ENCODE results near the gene KDM7A. TPM values are rescaled to one million over a fixed set of nuclear protein-coding genes. Genes with fewer than 3 reads are reported as not detected.

KDM7A gene
- total RNA-seq, 1 experiment from 2014 or later: 6.6 TPM

- no peak overlapping the region for H2BK12ac ChIP-seq (ENCODE audit: insufficient read length, low read depth, low read length)
- H4K91ac ChIP-seq (ENCODE audit: insufficient read length, low read depth, low read length): no peak overlapping the region
- no peak overlapping the region for H2BK5ac ChIP-seq (ENCODE audit: insufficient read length, low read length)
- no peaks in the 10 kb centered on the region for H3K79me1 ChIP-seq (ENCODE audit: insufficient read depth, low read depth, low read length, poor library complexity, severe bottlenecking)
- no peak overlapping the region for H2BK120ac ChIP-seq (ENCODE audit: low read depth, low read length, poor library complexity, severe bottlenecking)
- no peaks in the 10 kb centered on the region; the same call in 1 of the 2 replicates for H3K27me3 ChIP-seq (ENCODE audit: insufficient read depth, low read length)
- no peak overlapping the region for H3K14ac ChIP-seq (ENCODE audit: insufficient read depth, low read length)
- H3T11ph ChIP-seq (ENCODE audit: low read length): no peak overlapping the region
- no peaks in the 10 kb centered on the region for H3K23me2 ChIP-seq (ENCODE audit: insufficient read length, low read depth, low read length, poor library complexity, severe bottlenecking)
- no peak overlapping the region for H3K56ac ChIP-seq (ENCODE audit: insufficient read length, low read depth, low read length)
- DNase-seq: no peak
- Mint-ChIP-seq H3K27ac (no peak overlapping the region; a peak in 1 of 7 replicates), H3K9me3 (peaks cover 0 to under 1% of the 10 kb centered on the region in 2 experiments; a peak in 1 of 5 replicates), H3K4me1 (peaks cover 2 to 6% of the 10 kb centered on the region in 2 experiments; a peak in 3 of 4 replicates), H3K27me3 (ENCODE audit: low read depth) (peaks cover 6% of the 10 kb centered on the region), H3K4me3 (no peak overlapping the region), H3K36me3 (ENCODE audit: insufficient read depth in 1 of 3, low read depth in 3 of 3) (no peaks in the 10 kb centered on the region)
- no peak overlapping the region for H2AK5ac ChIP-seq (ENCODE audit: insufficient read length, low read length)
- no peak overlapping the region for H2BK15ac ChIP-seq (ENCODE audit: low read depth, low read length)
- no peak overlapping the region for H3K9ac ChIP-seq (ENCODE audit: extremely low read depth, insufficient read length, low read length)
- H3K79me2 ChIP-seq (ENCODE audit: insufficient read depth, low read length): no peaks in the 10 kb centered on the region
- H3K4ac ChIP-seq (ENCODE audit: low read depth, low read length): no peak overlapping the region
- H3K23ac ChIP-seq (ENCODE audit: insufficient read length, low read depth, low read length): no peak overlapping the region
- no peak overlapping the region for H4K8ac ChIP-seq (replicated peaks; ENCODE audit: insufficient read length, low read depth, low read length)
- no peak overlapping the region for H3K4me2 ChIP-seq (ENCODE audit: insufficient read depth, insufficient read length, low read length)
- H3K18ac ChIP-seq (ENCODE audit: insufficient read length, low read depth, low read length): no peak overlapping the region
- no peaks in the 10 kb centered on the region for H4K20me1 ChIP-seq (ENCODE audit: control insufficient read depth, insufficient read depth, insufficient read length)
- no peak overlapping the region for H4K5ac ChIP-seq (ENCODE audit: insufficient read length, low read depth, low read length)
- TF ChIP-seq, protein P1, sequence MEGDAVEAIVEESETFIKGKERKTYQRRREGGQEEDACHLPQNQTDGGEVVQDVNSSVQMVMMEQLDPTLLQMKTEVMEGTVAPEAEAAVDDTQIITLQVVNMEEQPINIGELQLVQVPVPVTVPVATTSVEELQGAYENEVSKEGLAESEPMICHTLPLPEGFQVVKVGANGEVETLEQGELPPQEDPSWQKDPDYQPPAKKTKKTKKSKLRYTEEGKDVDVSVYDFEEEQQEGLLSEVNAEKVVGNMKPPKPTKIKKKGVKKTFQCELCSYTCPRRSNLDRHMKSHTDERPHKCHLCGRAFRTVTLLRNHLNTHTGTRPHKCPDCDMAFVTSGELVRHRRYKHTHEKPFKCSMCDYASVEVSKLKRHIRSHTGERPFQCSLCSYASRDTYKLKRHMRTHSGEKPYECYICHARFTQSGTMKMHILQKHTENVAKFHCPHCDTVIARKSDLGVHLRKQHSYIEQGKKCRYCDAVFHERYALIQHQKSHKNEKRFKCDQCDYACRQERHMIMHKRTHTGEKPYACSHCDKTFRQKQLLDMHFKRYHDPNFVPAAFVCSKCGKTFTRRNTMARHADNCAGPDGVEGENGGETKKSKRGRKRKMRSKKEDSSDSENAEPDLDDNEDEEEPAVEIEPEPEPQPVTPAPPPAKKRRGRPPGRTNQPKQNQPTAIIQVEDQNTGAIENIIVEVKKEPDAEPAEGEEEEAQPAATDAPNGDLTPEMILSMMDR (conservative IDR thresholded peaks at IDR 0.05): no peak
- H3K9me3 ChIP-seq (ENCODE audit: control insufficient read depth, low read depth, low read length): no peaks in the 10 kb centered on the region
- H2BK20ac ChIP-seq (ENCODE audit: low read depth, low read length, poor library complexity, severe bottlenecking): no peak overlapping the region
- WGBS (ENCODE audit: extremely low coverage, insufficient read length, low lambda C conversion rate): no CpG with 5 or more reads among the region's 15 CpGs
- H2AFZ ChIP-seq (ENCODE audit: low read length): no peak overlapping the region
- no peaks in the 10 kb centered on the region for H3K4me1 ChIP-seq (ENCODE audit: insufficient read depth, low read length)
- H3K27ac ChIP-seq (ENCODE audit: insufficient read length, low read depth, low read length): no peak overlapping the region
These were observed 46.9 kb upstream of the KDM7A start for GRCh38 chr7:140223515-140224221.

Measured in H9 (cell line).